Neural cell (in vitro differentiated cells): ENCODE results near the gene TOM1L1.

Experiments
- CTCF ChIP-seq: fragments of 450-650 bp; IDR thresholded peaks from 2 replicates; pipeline ENCODE4 v1.5.1; 2014; ENCODE audit warnings: antibody characterized with exemption, mild to moderate bottlenecking, moderate library complexity; ENCODE audit not compliant: poor library complexity, severe bottlenecking
- EZH2 ChIP-seq: fragments of 200-600, 300-800 bp; shearing (Covaris generic), sonication (generic); IDR thresholded peaks from 2 replicates; pipeline ENCODE4 v1.6.1; 2014; ENCODE audit warnings: antibody characterized with exemption, low read length, borderline replicate concordance, mild to moderate bottlenecking; ENCODE audit not compliant: insufficient read depth, poor library complexity, severe bottlenecking
- MXI1 ChIP-seq: fragments of 450-650 bp; conservative IDR thresholded peaks from 2 replicates; pipeline ENCODE4 v1.6.1; 2014; ENCODE audit warnings: antibody characterized with exemption, mild to moderate bottlenecking; ENCODE audit not compliant: poor library complexity, severe bottlenecking
- POLR2AphosphoS5 ChIP-seq: IDR thresholded peaks from 2 replicates; pipeline ENCODE4 v1.6.1; 2012
- RAD21 ChIP-seq: fragments of 450-650 bp; conservative IDR thresholded peaks from 2 replicates; pipeline ENCODE4 v1.6.1; 2014; ENCODE audit warnings: antibody characterized with exemption, mild to moderate bottlenecking, moderate library complexity
- REST ChIP-seq: IDR thresholded peaks from 2 replicates; pipeline ENCODE4 v1.6.1; 2012; ENCODE audit warnings: borderline replicate concordance
- SMC3 ChIP-seq: fragments of 450-650 bp; conservative IDR thresholded peaks from 2 replicates; pipeline ENCODE4 v1.6.1; 2014; ENCODE audit warnings: antibody characterized with exemption, mild to moderate bottlenecking, moderate library complexity; ENCODE audit not compliant: poor library complexity
- TAF1 ChIP-seq: IDR thresholded peaks from 2 replicates; pipeline ENCODE4 v1.6.1; 2012; ENCODE audit warnings: low read depth

- TF ChIP-seq CTCF (no peak), SMC3 (no peak), EZH2 (no peak), TAF1 (no peak), RAD21 (no peak), POLR2AphosphoS5 (no peak), MXI1 (no peak), REST (no peak)
These were observed 8.3 kb upstream of the TOM1L1 start for GRCh38 chr17:54892360-54892759.
